ENCODE measurements around the gene LZTS2. TPM values are rescaled to one million over a fixed set of nuclear protein-coding genes. Genes with fewer than 3 reads are reported as not detected.
A peak's percentile ranks its signal among the peaks of the same experiment; 100 is the strongest.

LZTS2 gene
- total and polyA plus RNA-seq, 7 donors: 10.9 to 169 (median 82.3) TPM

DNA sequence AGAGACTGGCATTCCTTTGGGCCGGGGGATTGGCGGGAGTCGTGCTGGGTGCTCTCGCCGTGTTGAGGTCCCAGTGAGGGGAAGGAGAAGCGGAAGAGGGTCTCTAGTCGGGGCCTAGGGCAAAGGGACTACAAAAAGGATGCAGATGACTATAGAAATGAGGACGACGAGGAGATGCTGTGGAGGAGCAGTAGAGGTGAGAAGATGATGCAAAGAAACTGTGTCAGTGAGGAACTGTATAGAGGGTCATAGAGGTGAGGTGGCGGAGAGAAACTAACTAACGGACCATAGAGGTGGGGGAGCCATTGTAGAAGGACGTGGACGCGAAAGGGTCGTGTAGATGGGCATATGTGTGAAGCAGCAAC lies 11.9 kb upstream of the LZTS2 start:
- Histone ChIP-seq H3K4me3 (peak overlapping the region; percentile 78 to 87 (median 84)), H3K27me3 (no peaks in the 10 kb centered on the region), H3K27ac (peak overlapping the region; percentile 80 to 82 (median 82)), H3K9me3 (no peaks in the 10 kb centered on the region), H3K36me3 (peaks cover 0 to 46% (median 8%) of the 10 kb centered on the region in 4 donors), H3K4me1 (peaks cover 0 to 31% (median 24%) of the 10 kb centered on the region in 4 donors)
- intact Hi-C loops (cut with DNase I): no loop called here
- DNase-seq: no peak
- TF ChIP-seq, protein P1, sequence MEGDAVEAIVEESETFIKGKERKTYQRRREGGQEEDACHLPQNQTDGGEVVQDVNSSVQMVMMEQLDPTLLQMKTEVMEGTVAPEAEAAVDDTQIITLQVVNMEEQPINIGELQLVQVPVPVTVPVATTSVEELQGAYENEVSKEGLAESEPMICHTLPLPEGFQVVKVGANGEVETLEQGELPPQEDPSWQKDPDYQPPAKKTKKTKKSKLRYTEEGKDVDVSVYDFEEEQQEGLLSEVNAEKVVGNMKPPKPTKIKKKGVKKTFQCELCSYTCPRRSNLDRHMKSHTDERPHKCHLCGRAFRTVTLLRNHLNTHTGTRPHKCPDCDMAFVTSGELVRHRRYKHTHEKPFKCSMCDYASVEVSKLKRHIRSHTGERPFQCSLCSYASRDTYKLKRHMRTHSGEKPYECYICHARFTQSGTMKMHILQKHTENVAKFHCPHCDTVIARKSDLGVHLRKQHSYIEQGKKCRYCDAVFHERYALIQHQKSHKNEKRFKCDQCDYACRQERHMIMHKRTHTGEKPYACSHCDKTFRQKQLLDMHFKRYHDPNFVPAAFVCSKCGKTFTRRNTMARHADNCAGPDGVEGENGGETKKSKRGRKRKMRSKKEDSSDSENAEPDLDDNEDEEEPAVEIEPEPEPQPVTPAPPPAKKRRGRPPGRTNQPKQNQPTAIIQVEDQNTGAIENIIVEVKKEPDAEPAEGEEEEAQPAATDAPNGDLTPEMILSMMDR (IDR thresholded peaks at IDR 0.05): no peak
- TF ChIP-seq EP300 (IDR thresholded peaks at IDR 0.05): no peak
- TF ChIP-seq POLR2A (IDR thresholded peaks at IDR 0.05): no peak
- TF ChIP-seq POLR2AphosphoS5 (IDR thresholded peaks at IDR 0.05): no peak
- WGBS, 2 donors: 2% methylated on average over 15 of the region's 15 CpGs

DNA sequence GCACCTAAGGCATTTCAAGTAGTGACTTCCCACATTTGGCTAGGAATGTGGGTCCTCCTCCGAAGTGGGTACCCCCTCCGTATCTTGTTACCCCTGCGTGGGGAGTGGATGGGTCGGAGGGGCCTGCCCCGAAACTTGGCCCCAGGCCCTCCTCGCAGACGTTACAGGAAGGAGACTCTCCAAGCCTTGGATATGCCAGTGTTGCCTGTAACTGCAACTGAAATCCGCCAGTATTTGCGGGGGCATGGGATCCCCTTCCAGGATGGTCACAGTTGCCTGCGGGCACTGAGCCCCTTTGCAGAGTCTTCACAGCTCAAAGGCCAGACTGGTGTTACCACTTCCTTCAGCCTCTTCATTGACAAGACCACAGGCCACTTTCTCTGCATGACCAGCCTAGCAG lies 11.4 kb upstream of the LZTS2 start:
- DNase-seq: no peak

DNA sequence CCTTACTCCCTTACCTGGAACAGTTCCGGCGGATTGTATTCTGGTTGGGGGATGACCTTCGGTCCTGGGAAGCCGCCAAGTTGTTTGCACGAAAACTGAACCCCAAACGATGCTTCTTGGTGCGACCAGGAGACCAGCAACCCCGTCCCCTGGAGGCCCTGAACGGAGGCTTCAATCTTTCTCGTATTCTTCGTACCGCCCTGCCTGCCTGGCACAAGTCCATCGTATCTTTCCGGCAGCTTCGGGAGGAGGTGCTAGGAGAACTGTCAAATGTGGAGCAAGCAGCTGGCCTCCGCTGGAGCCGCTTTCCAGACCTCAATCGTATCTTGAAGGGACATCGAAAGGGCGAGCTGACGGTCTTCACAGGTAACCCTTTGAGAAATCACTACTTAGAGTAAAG lies 10.5 kb upstream of the LZTS2 start:
- intact Hi-C loops (cut with DNase I): no loop called here
- TF ChIP-seq POLR2A (IDR thresholded peaks at IDR 0.05): no peak
- TF ChIP-seq EP300 (IDR thresholded peaks at IDR 0.05): no peak
- peaks cover 0 to 43% (median 10%) of the 10 kb centered on the region in 4 donors for H3K36me3 ChIP-seq
- no peaks in the 10 kb centered on the region for H3K9me3 ChIP-seq
- H3K27me3 ChIP-seq: no peaks in the 10 kb centered on the region
- DNase-seq: no peak
- no peak overlapping the region for H3K27ac ChIP-seq
- WGBS, 2 donors: 90 to 91% methylated on average over 21 of the region's 21 CpGs
- peaks cover 0 to 31% (median 24%) of the 10 kb centered on the region in 4 donors for H3K4me1 ChIP-seq
- H3K4me3 ChIP-seq: no peak overlapping the region

More for the DNA sequence above, 11.4 kb upstream of the LZTS2 start:
- Histone ChIP-seq H3K27ac (peak overlapping the region in 1 of 4 donors; percentile 82), H3K36me3 (peaks cover 0 to 48% (median 10%) of the 10 kb centered on the region in 4 donors), H3K27me3 (no peaks in the 10 kb centered on the region), H3K4me3 (peak overlapping the region; percentile 78 to 87 (median 84)), H3K4me1 (peaks cover 0 to 31% (median 24%) of the 10 kb centered on the region in 4 donors), H3K9me3 (no peaks in the 10 kb centered on the region)
- intact Hi-C loops (cut with DNase I): no loop called here
- WGBS, 2 donors: 67 to 74% methylated on average over 10 of the region's 10 CpGs
- no peak for TF ChIP-seq EP300 (IDR thresholded peaks at IDR 0.05)
- TF ChIP-seq POLR2A (IDR thresholded peaks at IDR 0.05): no peak
- TF ChIP-seq POLR2AphosphoS5 (IDR thresholded peaks at IDR 0.05): no peak
- TF ChIP-seq, protein P1 (IDR thresholded peaks at IDR 0.05): no peak

DNA sequence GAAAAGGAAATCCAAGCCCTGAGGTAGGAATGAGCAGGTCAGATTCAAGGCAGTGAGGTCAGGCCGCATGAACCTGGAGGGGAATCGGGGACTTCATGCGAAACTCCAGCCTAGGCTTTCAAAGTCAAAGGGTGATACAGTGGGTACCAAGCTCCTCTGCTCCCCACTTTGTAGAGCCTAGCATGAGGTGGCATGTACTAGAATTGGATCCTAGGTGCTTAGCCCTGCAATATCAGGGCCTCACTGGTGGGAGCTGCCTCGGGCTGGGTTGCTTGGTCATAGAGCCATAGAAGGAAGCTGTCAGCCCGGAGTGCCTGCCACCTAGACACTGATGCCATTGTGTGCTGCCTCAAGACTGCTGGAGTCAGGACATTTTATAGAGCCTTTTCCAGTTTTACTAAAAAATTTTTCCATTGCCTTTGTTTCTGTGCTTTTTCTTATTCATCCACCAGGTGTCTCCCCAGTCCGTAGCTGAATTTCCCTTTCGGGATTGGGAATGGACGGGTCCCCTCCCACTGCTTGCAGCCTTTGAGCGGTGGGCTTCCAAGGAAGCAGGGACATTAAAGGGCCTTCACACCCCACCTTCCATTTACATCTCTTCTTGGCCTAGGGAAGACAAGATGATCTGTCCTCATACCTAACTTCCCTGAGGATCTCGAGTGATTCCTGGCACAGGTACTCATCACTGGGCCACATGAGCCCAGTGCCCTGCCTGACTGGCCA lies 5.5 kb upstream of the LZTS2 start:
- H3K4me3 ChIP-seq: no peak overlapping the region
- H3K27me3 ChIP-seq: no peaks in the 10 kb centered on the region
- H3K27ac ChIP-seq: no peak overlapping the region
- peak; percentile 66 for DNase-seq
- peaks cover 0 to 27% (median 16%) of the 10 kb centered on the region in 4 donors for H3K4me1 ChIP-seq
- TF ChIP-seq, protein P1 (IDR thresholded peaks at IDR 0.05): peak; percentile 62 to 78 (median 70)
- TF ChIP-seq POLR2AphosphoS5 (IDR thresholded peaks at IDR 0.05): no peak
- intact Hi-C loops (cut with DNase I): loop anchor here (1.0 kb wide), 1 partner anchor 19 kb away; no protein-coding TSS in a partner anchor
- peaks cover 0 to 40% (median 10%) of the 10 kb centered on the region in 4 donors for H3K36me3 ChIP-seq
- no peaks in the 10 kb centered on the region for H3K9me3 ChIP-seq
- 49 to 65% methylated on average over 10 of the region's 10 CpGs for WGBS, 2 donors

DNA sequence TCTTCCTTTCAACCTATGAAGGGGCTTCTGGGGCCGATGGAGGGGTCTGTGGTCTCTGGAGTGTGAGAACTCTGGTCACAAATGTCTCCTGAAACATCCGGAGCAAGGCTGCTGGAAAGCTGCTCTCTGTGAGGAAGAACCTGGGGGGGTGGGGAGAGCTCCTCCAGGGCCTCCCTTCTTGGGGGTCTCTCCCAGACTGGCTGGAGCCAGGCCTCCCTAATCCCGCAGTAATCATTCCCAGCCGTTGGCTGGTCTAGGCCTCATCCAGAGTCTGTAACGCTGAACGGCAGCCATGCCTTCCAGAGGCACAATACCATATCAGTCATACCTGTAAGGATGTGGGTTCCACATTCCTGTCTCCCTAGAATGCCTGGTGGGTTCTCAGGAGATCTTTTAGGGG lies 4.4 kb upstream of the LZTS2 start:
- no peak for DNase-seq
- Histone ChIP-seq H3K4me1 (peaks cover 0 to 24% (median 16%) of the 10 kb centered on the region in 4 donors), H3K9me3 (no peaks in the 10 kb centered on the region), H3K4me3 (no peak overlapping the region), H3K27ac (no peak overlapping the region), H3K27me3 (no peaks in the 10 kb centered on the region), H3K36me3 (peaks cover 0 to 30% (median 10%) of the 10 kb centered on the region in 4 donors)
- WGBS, 2 donors: 77 to 78% methylated on average over 6 of the region's 6 CpGs
- intact Hi-C loops (cut with DNase I): loop anchor here (5.0 kb wide), 1 partner anchor 83 kb away; the partner anchor contains the start of gene SLF2
- TF ChIP-seq POLR2AphosphoS5 (IDR thresholded peaks at IDR 0.05): no peak
- TF ChIP-seq, protein P1 (IDR thresholded peaks at IDR 0.05): no peak
- no peak for TF ChIP-seq EP300 (IDR thresholded peaks at IDR 0.05)
- TF ChIP-seq POLR2A (IDR thresholded peaks at IDR 0.05): no peak
